GM12878 (cell line): ENCODE results near the gene PPHLN1.

Experiments
- CTCF ChIP-seq, 3 experiments: IDR thresholded peaks in 2 of 3; conservative IDR thresholded peaks in 1 of 3; 2 replicates each; pipeline ENCODE4 v1.5.1; 2011; ENCODE audit warnings: low read depth in 3 of 3, low read length in 3 of 3, mild to moderate bottlenecking in 3 of 3, control low read depth in 2 of 3, moderate library complexity in 2 of 3, inconsistent platforms in 1 of 3, mixed read lengths in 1 of 3; ENCODE audit not compliant: control insufficient read depth in 2 of 3, insufficient read depth in 1 of 3; ENCODE audit errors: extremely low read depth in 1 of 3
- E2F8 ChIP-seq: fragments of 450-650 bp; IDR thresholded peaks from 2 replicates; pipeline ENCODE4 v1.6.1; 2018; ENCODE audit warnings: mild to moderate bottlenecking, low read depth, moderate library complexity; ENCODE audit not compliant: partially characterized antibody
- ELK1 ChIP-seq: IDR thresholded peaks from 2 replicates; pipeline ENCODE4 v1.6.1; 2012; ENCODE audit warnings: low read depth, low read length, improper control_type of control experiment
- EP300 ChIP-seq, 2 experiments: fragments of 150-350 bp in 1 of 2; IDR thresholded peaks; 2 replicates each; pipeline ENCODE4 v1.6.1; 2011 to 2012; ENCODE audit warnings: low read depth in 2 of 2, low read length in 2 of 2, borderline replicate concordance in 1 of 2, improper control_type of control experiment in 1 of 2, inconsistent platforms in 1 of 2; ENCODE audit not compliant: control insufficient read depth in 1 of 2
- EZH2 ChIP-seq: IDR thresholded peaks from 2 replicates; pipeline ENCODE4 v1.6.1; 2012; ENCODE audit warnings: low read depth, mild to moderate bottlenecking, control low read depth, inconsistent platforms, low read length, borderline replicate concordance; ENCODE audit not compliant: control insufficient read depth
- JUND ChIP-seq: IDR thresholded peaks from 2 replicates; pipeline ENCODE4 v1.6.1; 2012; ENCODE audit warnings: low read depth, mild to moderate bottlenecking, low read length, improper control_type of control experiment, moderate library complexity
- MEF2A ChIP-seq: IDR thresholded peaks from 2 replicates; pipeline ENCODE4 v1.6.1; 2011; ENCODE audit warnings: low read depth, mild to moderate bottlenecking, low read length, moderate library complexity; ENCODE audit not compliant: insufficient read depth
- POLR2A ChIP-seq: IDR thresholded peaks from 2 replicates; pipeline ENCODE4 v1.6.1; 2011; ENCODE audit warnings: low read depth, mild to moderate bottlenecking, low read length
- SP1 ChIP-seq: IDR thresholded peaks from one replicate; pipeline ENCODE4 v1.6.1; 2011; ENCODE audit warnings: low read depth, low read length
- TCF7 ChIP-seq: IDR thresholded peaks from 2 replicates; pipeline ENCODE4 v1.6.1; 2014; ENCODE audit warnings: antibody characterized with exemption, borderline replicate concordance
- ZBTB40 ChIP-seq: fragments of 450-650 bp; IDR thresholded peaks from 2 replicates; pipeline ENCODE4 v1.6.1; 2016; ENCODE audit warnings: mild to moderate bottlenecking, moderate library complexity, borderline replicate concordance

GRCh38 chr12:42409471-42409870 is 83.5 kb downstream of the PPHLN1 start:
- TF ChIP-seq CTCF (IDR thresholded peaks at IDR 0.05 in 2 of 3, conservative IDR thresholded peaks at IDR 0.05 in 1 of 3; ENCODE audit: control insufficient read depth in 2 of 3, extremely low read depth in 1 of 3, insufficient read depth in 1 of 3, low read depth in 3 of 3, low read length in 3 of 3) (no peak), MEF2A (no peak), EZH2 (no peak), TCF7 (no peak), JUND (no peak), EP300 (IDR thresholded peaks at IDR 0.05; ENCODE audit: borderline replicate concordance in 1 of 2, control insufficient read depth in 1 of 2, low read depth in 2 of 2, low read length in 2 of 2) (no peak), ELK1 (no peak), E2F8 (no peak), ZBTB40 (no peak), SP1 (no peak), POLR2A (no peak)
